SK-N-SH (cell line): ENCODE data around the gene KCNH8. TPM values are rescaled to one million over a fixed set of nuclear protein-coding genes. Genes with fewer than 3 reads are reported as not detected.

Experiments used
- CTCF ChIA-PET: fragments of 300-600, 350-600 bp; formaldehyde crosslinking; extraction: SDS; loops from one replicate; lab custom pipeline; 2021; lab: Yijun Ruan, JAX
- POLR2A ChIA-PET: fragments of 350-600 bp; sonication (Branson Sonifier 250); formaldehyde crosslinking; extraction: SDS; loops from one replicate; lab custom pipeline; 2020; ENCODE audit warnings: antibody characterized with exemption, inconsistent platforms; lab: Yijun Ruan, JAX
- DNase-seq: peaks from one replicate; pipeline ENCODE4 v3.0.0; 2012
- H2AFZ ChIP-seq: fragments of 200-600 bp; sonication (generic); 2 replicates; pipeline ENCODE4 v1.8.1; 2016; ENCODE audit warnings: antibody characterized with exemption, mild to moderate bottlenecking, low read depth
- H3F3A ChIP-seq: fragments of 200-600 bp; sonication (generic); replicated peaks from 2 replicates; pipeline ENCODE3; 2016; ENCODE audit warnings: antibody characterized with exemption, mild to moderate bottlenecking; ENCODE audit not compliant: insufficient read depth
- H3K27ac ChIP-seq, 2 experiments: fragments of 200-500 bp in 1 of 2; fragments of 200-600 bp in 1 of 2; sonication (Bioruptor generic) in 1 of 2; sonication (generic), shearing (Covaris generic) in 1 of 2; 2 replicates each; pipeline versions ENCODE4 v1.5.1 to v1.6.1; 2014 to 2016; ENCODE audit warnings: low read depth in 2 of 2, inconsistent platforms in 1 of 2, low read length in 1 of 2, mild to moderate bottlenecking in 1 of 2, mixed read lengths in 1 of 2
- H3K27me3 ChIP-seq: fragments of 200-600 bp; sonication (generic), shearing (Covaris generic); 2 replicates; pipeline ENCODE4 v1.6.1; 2016; ENCODE audit warnings: mixed run types; ENCODE audit not compliant: insufficient read depth
- H3K36me3 ChIP-seq, 2 experiments: fragments of 200-500 bp in 1 of 2; fragments of 200-600 bp in 1 of 2; sonication (Bioruptor generic) in 1 of 2; sonication (generic) in 1 of 2; replicated peaks in 1 of 2; 2 replicates each; pipeline versions ENCODE3 to v1.5.1; 2014 to 2016; ENCODE audit warnings: low read length in 1 of 2, mild to moderate bottlenecking in 1 of 2; ENCODE audit not compliant: insufficient read depth in 2 of 2, control insufficient read depth in 1 of 2
- H3K4me1 ChIP-seq, 2 experiments: fragments of 200-500 bp in 1 of 2; fragments of 200-600 bp in 1 of 2; sonication (Bioruptor generic) in 1 of 2; sonication (generic), shearing (Covaris generic) in 1 of 2; 2 replicates each; pipeline versions ENCODE4 v1.5.1 to v1.6.1; 2014 to 2016; ENCODE audit warnings: low read depth in 1 of 2, low read length in 1 of 2, mixed run types in 1 of 2; ENCODE audit not compliant: insufficient read depth in 2 of 2, control insufficient read depth in 1 of 2
- H3K4me2 ChIP-seq: fragments of 200-600 bp; sonication (generic), shearing (Covaris generic); 2 replicates; pipeline ENCODE4 v1.6.1; 2017; ENCODE audit warnings: mixed run types
- H3K4me3 ChIP-seq, 2 experiments: fragments of 200-500 bp in 1 of 2; fragments of 200-600 bp in 1 of 2; sonication (Bioruptor generic) in 1 of 2; sonication (generic), shearing (Covaris generic) in 1 of 2; 2 replicates each; pipeline versions ENCODE4 v1.5.1 to v1.8.1; 2014 to 2016; ENCODE audit warnings: low read depth in 2 of 2, inconsistent platforms in 1 of 2, low read length in 1 of 2, mild to moderate bottlenecking in 1 of 2, mixed read lengths in 1 of 2, moderate library complexity in 1 of 2
- H3K79me2 ChIP-seq: fragments of 200-600 bp; sonication (generic); 2 replicates; pipeline ENCODE4 v1.8.1; 2017; ENCODE audit warnings: mild to moderate bottlenecking; ENCODE audit not compliant: insufficient read depth
- H3K9ac ChIP-seq: fragments of 200-600 bp; sonication (generic); 2 replicates; pipeline ENCODE4 v1.6.1; 2017; ENCODE audit warnings: mixed run types
- H3K9me2 ChIP-seq: fragments of 200-600 bp; sonication (generic); 2 replicates; pipeline ENCODE4 v1.6.1; 2017; ENCODE audit warnings: mixed run types
- H3K9me3 ChIP-seq: fragments of 200-600 bp; sonication (generic); 2 replicates; pipeline ENCODE4 v1.6.1; 2017; ENCODE audit warnings: mixed run types, mild to moderate bottlenecking, moderate library complexity
- H4K20me1 ChIP-seq: fragments of 200-600 bp; sonication (generic); 2 replicates; pipeline ENCODE4 v1.6.1; 2017; ENCODE audit warnings: mild to moderate bottlenecking, mixed run types; ENCODE audit not compliant: insufficient read depth
- CHD2 ChIP-seq: fragments of 150-350 bp; IDR thresholded peaks from 2 replicates; pipeline ENCODE4 v1.6.1; 2018; ENCODE audit warnings: low read length; ENCODE audit not compliant: partially characterized antibody
- CTCF ChIP-seq: fragments of 200-600 bp; sonication (generic); IDR thresholded peaks from 2 replicates; pipeline ENCODE4 v1.6.1; 2017; ENCODE audit warnings: antibody characterized with exemption, mild to moderate bottlenecking, moderate library complexity
- EP300 ChIP-seq, 2 experiments: IDR thresholded peaks; 2 replicates each; pipeline versions ENCODE4 v1.4.0 to v1.6.1; 2012; ENCODE audit warnings: borderline replicate concordance in 1 of 2, low read depth in 1 of 2, low read length in 1 of 2
- FOSL2 ChIP-seq: IDR thresholded peaks from 2 replicates; pipeline ENCODE4 v1.4.0; 2012; ENCODE audit warnings: low read depth, mild to moderate bottlenecking, moderate library complexity, borderline replicate concordance
- FOXJ3 ChIP-seq: sonication (generic); formaldehyde crosslinking; IDR thresholded peaks from 2 replicates; pipeline ENCODE4 v1.5.1; 2020; ENCODE audit warnings: mild to moderate bottlenecking, missing genetic modification reagents
- FOXM1 ChIP-seq: IDR thresholded peaks from 2 replicates; pipeline ENCODE4 v1.4.0; 2012; ENCODE audit warnings: low read depth, mild to moderate bottlenecking
- GABPA ChIP-seq: IDR thresholded peaks from 2 replicates; pipeline ENCODE4 v1.4.0; 2012; ENCODE audit warnings: low read depth, mild to moderate bottlenecking
- GATA2 ChIP-seq: sonication (generic); formaldehyde crosslinking; IDR thresholded peaks from 2 replicates; pipeline ENCODE4 v1.5.0; 2020; ENCODE audit warnings: mild to moderate bottlenecking, missing genetic modification reagents
- IRF3 ChIP-seq: fragments of 150-350 bp; IDR thresholded peaks from 2 replicates; pipeline ENCODE4 v1.6.1; 2016; ENCODE audit warnings: mild to moderate bottlenecking, low read depth, low read length
- JUND ChIP-seq: IDR thresholded peaks from 2 replicates; pipeline ENCODE4 v1.4.0; 2012
- MEF2A ChIP-seq: IDR thresholded peaks from 2 replicates; pipeline ENCODE4 v1.4.0; 2012; ENCODE audit warnings: low read depth, borderline replicate concordance
- MXI1 ChIP-seq: IDR thresholded peaks from 2 replicates; pipeline ENCODE4 v1.6.1; 2012; ENCODE audit warnings: mild to moderate bottlenecking, low read depth, low read length, improper control_type of control experiment
- NRF1 ChIP-seq: IDR thresholded peaks from 2 replicates; pipeline ENCODE4 v1.6.1; 2012; ENCODE audit warnings: low read depth, mild to moderate bottlenecking, low read length
- PBX3 ChIP-seq: IDR thresholded peaks from 2 replicates; pipeline ENCODE4; 2012
- POLR2AphosphoS5 ChIP-seq: IDR thresholded peaks from 2 replicates; pipeline ENCODE4 v1.6.1; 2012; ENCODE audit warnings: low read depth, low read length
- RAD21 ChIP-seq: IDR thresholded peaks from 2 replicates; pipeline ENCODE4 v1.6.1; 2012; ENCODE audit warnings: mild to moderate bottlenecking, low read length
- RCOR1 ChIP-seq: fragments of 150-350 bp; IDR thresholded peaks from 2 replicates; pipeline ENCODE4 v1.6.1; 2017; ENCODE audit warnings: antibody characterized with exemption, low read length
- RFX5 ChIP-seq: IDR thresholded peaks from 2 replicates; pipeline ENCODE4 v1.6.1; 2012; ENCODE audit warnings: mild to moderate bottlenecking, improper control_type of control experiment, low read length
- RXRA ChIP-seq: IDR thresholded peaks from 2 replicates; pipeline ENCODE4 v1.4.0; 2012; ENCODE audit warnings: low read depth, mild to moderate bottlenecking, borderline replicate concordance
- SMC3 ChIP-seq: IDR thresholded peaks from 2 replicates; pipeline ENCODE4 v1.6.1; 2012; ENCODE audit warnings: low read depth, low read length, improper control_type of control experiment
- TAF1 ChIP-seq: IDR thresholded peaks from 2 replicates; pipeline ENCODE4 v1.6.1; 2012; ENCODE audit warnings: low read depth, mild to moderate bottlenecking, low read length, moderate library complexity, borderline replicate concordance
- TCF12 ChIP-seq: IDR thresholded peaks from 2 replicates; pipeline ENCODE4 v1.4.0; 2012
- WGBS: methylation state at CpG from one replicate; pipeline ENCODE4 v1.1.6; 2017; ENCODE audit warnings: low lambda C conversion rate; 5-methylcytosine and 5-hydroxymethylcytosine counted together
- polyA plus RNA-seq, 3 experiments: library from polyadenylated mRNA; depleted of rRNA; stranded (reverse); fragments of >200 nt; gene quantifications; 2 replicates each; pipeline ENCODE4 v1.2.3, GENCODE V29; 2012

Gene KCNH8
- polyA plus RNA-seq, 1 of the 3 experiments (the other 2 are of a cell fraction) = 0.05 TPM

DNA sequence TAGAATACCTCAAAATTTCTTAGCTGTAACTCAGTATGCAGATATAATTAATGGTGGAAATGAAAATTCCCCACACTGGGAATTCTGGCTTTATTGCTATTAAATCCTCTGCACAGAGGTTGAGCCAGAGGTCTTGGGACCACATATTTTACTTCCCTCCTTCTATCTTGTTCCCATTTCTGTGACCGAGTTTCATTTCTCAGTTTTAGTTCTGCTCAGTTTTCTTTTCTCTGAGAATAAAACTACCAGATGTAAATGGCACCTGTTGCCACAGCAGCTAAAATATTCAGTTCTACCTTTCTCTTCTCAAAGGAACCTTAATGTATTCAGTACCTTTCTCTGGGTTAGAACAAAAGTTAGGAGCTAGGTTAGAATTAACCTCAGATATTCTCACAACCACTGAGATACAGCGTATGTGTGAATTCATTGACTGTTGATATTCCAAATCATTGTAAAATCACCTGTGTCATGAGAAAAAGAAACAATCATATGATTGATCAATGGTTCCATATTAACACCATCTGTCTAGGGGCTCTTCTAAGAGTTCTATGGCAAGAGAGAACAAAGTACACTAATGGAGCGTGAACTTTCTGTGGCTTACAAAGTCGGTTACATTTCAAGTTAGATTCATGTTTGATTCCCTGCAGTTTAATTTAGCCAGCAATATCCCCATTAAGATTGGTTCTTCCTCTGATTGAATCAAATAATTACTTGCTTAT is 411.6 kb downstream of the KCNH8 start:
- Histone ChIP-seq H3K36me3 (no peaks in the 10 kb centered on the region), H3K27me3 (no peaks in the 10 kb centered on the region), H3K9ac (no peak overlapping the region), H4K20me1 (no peaks in the 10 kb centered on the region), H3K4me3 (no peak overlapping the region)
- POLR2A ChIA-PET = no interaction called here
- TF ChIP-seq POLR2AphosphoS5 (no peak), EP300 (IDR thresholded peaks at IDR 0.05; ENCODE audit: borderline replicate concordance in 1 of 2, low read depth in 1 of 2, low read length in 1 of 2) (no peak), RFX5 (no peak), SMC3 (no peak), MEF2A (no peak), TAF1 (no peak), RXRA (no peak), FOXM1 (no peak), IRF3 (no peak), JUND (no peak), CHD2 (no peak), FOXJ3 (no peak), NRF1 (no peak), GABPA (no peak), PBX3 (no peak)
- TF ChIP-seq, all 33 proteins: peak for 0
- H3K4me1 ChIP-seq = no peaks in the 10 kb centered on the region
- 0 out of 2 replicates have a peak, but pooled peaks cover 4% of the 10 kb centered on the region for H3K9me3 ChIP-seq
- H3K79me2 ChIP-seq = no peaks in the 10 kb centered on the region
- CTCF ChIA-PET = no interaction called here
- H3K9me2 ChIP-seq = no peaks in the 10 kb centered on the region
- whole genome bisulfite sequencing = 39% methylated on average over 4 of the region's 4 CpGs
- H3F3A ChIP-seq = no peaks in the 10 kb centered on the region
- H3K27ac ChIP-seq = no peak overlapping the region
- no peak for DNase-seq
- no peak overlapping the region for H3K4me2 ChIP-seq
- H2AFZ ChIP-seq = no peak overlapping the region

- no peak overlapping the region for H3K9ac ChIP-seq
- WGBS = 10% methylated on average over 2 of the region's 2 CpGs
- H3K4me3 ChIP-seq = no peak overlapping the region
- DNase-seq = no peak
- no peaks in the 10 kb centered on the region for H3K36me3 ChIP-seq
- H3K4me2 ChIP-seq = no peak overlapping the region
- H3K27ac ChIP-seq = no peak overlapping the region
- no peaks in the 10 kb centered on the region for H3F3A ChIP-seq
- no peak overlapping the region for H2AFZ ChIP-seq
- H3K9me2 ChIP-seq = no peaks in the 10 kb centered on the region
- no peaks in the 10 kb centered on the region for H3K79me2 ChIP-seq
- TF ChIP-seq IRF3 (no peak), RFX5 (no peak), RAD21 (no peak), RCOR1 (no peak), CHD2 (no peak), FOXM1 (no peak), CTCF (no peak), FOSL2 (no peak), TCF12 (no peak), MXI1 (no peak), GATA2 (CRISPR knock-in tag) (no peak), PBX3 (no peak)
- no peaks in the 10 kb centered on the region for H4K20me1 ChIP-seq
- H3K27me3 ChIP-seq = no peaks in the 10 kb centered on the region
- ChIA-PET POLR2A (no interaction called here), CTCF (interaction anchor here (1.4 kb wide), 1 partner anchor 293 kb away, joined by 3 read pairs; no protein-coding TSS in a partner anchor)
- no peaks in the 10 kb centered on the region for H3K9me3 ChIP-seq
- H3K4me1 ChIP-seq = no peaks in the 10 kb centered on the region
These were observed 425.3 kb downstream of the KCNH8 start for GRCh38 chr3:19573644-19574043.
